DMS 273 (cell line): ENCODE data around the gene MAN1A1.

Source experiments
- DNase-seq: peaks from one replicate; lab custom pipeline; 2025; ENCODE audit not compliant: unreplicated experiment; lab: John Stamatoyannopoulos, UW

The MAN1A1 gene

DNA sequence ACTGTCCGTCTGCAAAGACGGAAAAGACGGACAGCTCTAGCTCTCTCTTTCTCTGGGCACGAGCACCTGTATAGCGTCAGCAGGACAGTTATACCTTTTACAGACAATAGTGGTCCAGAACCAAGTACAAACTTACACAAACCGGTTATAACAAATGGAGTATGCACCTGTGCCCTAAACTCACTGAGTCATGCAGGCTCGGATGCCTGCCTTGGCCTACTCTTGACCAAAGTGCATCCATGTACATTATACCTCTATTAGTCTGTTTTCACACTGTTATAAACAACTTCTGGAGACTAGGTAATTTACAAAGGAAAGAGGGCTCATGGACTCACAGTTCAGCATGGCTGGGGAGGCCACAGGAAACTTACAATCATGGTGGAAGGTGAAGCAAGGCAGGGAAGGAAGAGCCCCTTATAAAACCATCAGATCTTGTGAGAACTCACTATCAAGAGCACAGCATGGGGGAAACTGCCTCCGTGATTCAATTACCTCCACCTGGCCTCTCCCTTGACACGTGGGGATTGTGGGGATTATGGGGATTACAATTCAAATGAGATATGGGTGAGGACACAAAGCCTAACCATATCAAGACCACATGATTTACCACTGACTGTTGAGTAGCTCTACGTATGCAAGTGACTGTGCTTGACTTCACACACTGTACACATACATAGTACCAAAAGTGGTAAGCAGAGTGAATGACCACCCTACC lies 23.1 kb downstream of the MAN1A1 start:
- no peak for DNase-seq

DNA sequence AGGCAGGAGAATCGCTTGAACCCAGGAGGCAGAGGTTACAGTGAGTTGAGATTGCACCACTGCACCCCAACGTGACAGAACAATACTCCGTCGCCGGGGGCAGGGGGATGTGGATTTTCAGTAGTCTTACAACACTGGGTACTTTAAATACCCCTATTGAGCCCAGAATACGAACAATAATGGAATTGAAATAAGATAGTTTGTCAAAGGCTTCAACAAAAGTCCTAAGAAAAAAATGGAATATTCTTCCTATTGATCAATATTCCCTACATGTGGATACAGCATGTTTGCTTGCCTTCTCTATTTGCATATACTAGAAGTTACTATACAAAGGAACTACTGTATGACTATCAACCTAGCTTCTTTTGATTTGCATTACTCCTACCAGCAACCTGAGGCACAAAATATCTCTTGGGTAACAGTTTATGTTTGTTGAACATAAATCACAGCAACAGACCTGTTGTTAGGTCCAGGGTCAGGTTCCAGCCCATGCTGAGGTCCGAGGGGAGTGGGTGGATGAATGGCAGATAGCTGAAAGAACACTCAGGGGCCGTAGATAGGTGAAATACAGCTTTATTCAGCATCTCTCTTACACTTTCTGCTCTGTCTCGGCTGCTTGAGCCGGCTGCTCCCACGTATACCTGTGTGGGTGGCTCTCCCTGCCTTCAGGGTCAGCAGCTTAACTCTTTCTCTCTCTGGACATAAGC lies 23.8 kb downstream of the MAN1A1 start:
- no peak for DNase-seq

DNA sequence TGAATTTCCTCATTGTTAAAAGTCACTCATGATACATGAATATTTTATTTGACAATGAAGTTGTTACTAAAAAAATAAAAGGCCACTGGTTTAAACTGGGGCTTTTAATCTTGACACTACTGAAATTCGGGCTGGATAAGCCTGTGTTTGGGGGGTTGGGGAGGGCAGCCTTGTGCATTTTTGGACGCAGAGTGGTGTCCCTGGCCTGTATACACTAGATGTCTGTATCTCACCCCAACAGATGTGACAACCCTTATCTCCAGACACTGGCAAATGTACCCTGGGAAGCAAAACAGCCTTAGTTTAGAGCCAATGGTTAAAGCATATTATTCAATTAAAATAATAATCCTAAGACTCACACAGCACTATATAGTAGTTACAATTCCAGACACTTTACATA lies 24.8 kb downstream of the MAN1A1 start:
- DNase-seq, result no peak

- DNase-seq, result no peak
Observed at GRCh38 chr6:119323931-119324330, 25.6 kb downstream of the MAN1A1 start.

DNA sequence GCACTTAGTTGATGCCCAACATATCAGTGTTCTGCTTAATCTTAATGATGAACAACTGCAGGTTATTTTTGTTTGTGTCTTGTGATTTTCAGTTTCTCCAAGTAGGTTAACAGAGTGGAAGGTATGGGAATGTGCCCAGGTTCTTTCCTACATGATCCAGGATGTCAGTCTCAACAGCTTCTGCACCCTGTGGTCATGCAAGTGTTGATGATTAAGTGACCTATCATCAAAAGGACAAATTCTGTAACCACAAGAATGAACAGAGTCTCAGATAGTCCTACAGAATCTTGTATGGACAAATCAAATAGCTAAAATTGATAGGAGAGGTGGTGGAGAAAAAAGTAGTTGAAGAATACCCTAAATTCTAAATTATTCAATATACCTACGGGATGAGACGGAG lies 26.1 kb downstream of the MAN1A1 start:
- no peak for DNase-seq

DNA sequence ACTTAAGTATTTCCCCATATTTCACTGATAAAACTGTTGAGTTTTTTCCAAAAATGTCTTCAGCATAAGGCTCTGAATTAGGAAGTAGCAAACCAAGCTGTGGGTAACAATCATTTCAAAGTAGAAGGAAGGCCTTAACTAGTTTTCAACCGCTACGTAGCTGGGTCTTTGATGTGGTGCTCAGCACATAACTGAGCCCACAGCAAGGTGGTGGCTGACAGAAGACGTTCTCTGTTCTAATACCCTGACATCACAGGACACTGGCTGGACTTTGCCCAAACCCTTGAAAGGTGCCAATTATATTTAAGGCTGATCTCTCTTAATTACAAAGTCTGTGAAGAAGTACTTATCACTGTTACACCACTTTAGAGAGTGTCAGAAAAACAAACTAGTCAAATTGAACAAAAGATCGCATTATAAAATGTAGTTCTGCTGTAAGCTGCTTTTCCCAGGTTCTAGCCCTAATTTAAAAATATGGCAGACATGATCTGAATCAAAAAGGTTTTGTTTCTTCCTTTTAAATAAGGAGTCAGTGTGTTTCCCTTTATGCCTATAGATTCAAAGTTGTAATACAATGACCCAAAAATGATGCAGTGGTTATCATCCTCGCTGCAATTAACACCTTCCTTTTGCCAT lies 26.7 kb downstream of the MAN1A1 start:
- no peak for DNase-seq

GRCh38 chr6:119322034-119322433 lies 27.5 kb downstream of the MAN1A1 start:
- DNase-seq, result no peak

GRCh38 chr6:119319694-119320093 lies 29.9 kb downstream of the MAN1A1 start:
- DNase-seq, result no peak

GRCh38 chr6:119318730-119319129 lies 30.8 kb downstream of the MAN1A1 start:
- DNase-seq, result no peak

- DNase-seq, result no peak
Observed at GRCh38 chr6:119318176-119318575, 31.4 kb downstream of the MAN1A1 start.

GRCh38 chr6:119317007-119317406 lies 32.6 kb downstream of the MAN1A1 start:
- DNase-seq, result no peak

GRCh38 chr6:119314885-119315272 lies 34.7 kb downstream of the MAN1A1 start:
- no peak for DNase-seq

DNA sequence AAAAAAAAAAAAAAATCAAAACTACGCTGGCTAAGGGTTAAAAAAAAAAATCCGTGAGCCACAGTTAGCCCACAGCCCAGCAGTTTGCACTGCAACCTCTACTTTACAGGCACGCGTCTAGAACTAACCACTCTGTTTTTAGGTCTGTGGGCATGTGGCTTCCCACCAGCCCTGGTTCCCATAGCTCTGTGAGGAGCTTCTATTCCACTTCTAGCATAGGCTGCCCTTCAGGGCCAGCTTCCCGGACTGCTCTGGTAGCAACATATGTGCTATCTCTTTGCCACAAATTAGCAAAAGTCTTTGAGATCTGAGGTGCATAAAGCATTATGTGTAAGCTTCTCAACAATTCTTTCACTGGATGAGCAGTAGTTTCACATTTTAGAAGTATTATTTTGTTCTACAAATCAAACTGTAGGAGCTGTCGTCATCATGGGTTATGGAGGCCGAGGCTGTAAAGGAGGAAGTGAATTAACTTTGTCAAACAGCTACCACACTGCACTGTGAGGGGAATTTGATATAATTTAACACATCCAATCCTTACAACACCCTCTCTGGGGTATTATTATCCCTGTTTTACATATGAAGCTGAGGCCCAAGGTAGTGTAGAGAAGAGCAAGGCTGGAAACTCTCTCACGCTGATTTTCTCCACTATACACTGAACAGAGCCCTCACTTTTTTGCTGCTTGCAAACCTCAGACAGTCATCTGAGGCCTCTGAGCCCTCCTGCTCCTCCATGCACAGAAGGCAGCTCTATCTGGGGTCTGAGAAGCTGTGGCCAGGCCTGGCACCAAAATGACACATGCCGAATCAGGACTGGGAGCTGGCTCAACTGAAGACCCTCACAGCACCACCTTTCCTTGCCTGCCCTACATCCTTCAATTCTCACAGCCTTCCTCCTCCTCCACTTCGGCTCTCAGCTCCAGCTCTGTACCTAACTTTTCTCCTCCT lies 35.4 kb downstream of the MAN1A1 start:
- peak; percentile 5 for DNase-seq

GRCh38 chr6:119312875-119313338 lies 36.7 kb downstream of the MAN1A1 start:
- no peak for DNase-seq

GRCh38 chr6:119312441-119312840 lies 37.1 kb downstream of the MAN1A1 start:
- no peak for DNase-seq

- DNase-seq, result no peak
Observed at GRCh38 chr6:119311514-119312142, 37.9 kb downstream of the MAN1A1 start.

DNA sequence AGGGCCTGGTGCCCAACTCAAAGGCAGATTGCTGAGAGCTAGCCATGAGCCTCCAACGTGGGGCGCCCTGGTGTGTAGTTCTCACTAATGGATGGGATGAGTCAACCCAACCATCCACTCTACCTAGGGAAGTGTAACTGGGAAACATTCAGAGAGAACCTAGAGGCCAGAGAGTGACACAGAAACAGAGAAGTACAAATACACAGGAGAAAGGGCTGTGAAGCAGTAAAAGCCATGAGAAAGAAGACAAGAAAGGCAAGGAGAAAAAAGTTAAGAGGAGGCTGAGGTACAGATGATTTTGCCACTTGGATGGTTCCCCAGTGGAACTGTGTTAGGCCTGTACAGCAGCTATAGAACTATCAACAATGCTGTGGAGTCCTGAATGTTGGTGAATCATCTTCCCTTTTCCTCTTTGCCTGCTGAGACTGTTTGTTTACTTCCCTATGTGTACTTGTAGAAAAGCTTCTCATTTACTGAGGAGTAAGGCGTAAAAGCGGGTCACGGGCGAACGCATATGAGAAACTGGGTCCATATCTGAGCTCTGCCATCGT lies 39.0 kb downstream of the MAN1A1 start:
- no peak for DNase-seq

DNA sequence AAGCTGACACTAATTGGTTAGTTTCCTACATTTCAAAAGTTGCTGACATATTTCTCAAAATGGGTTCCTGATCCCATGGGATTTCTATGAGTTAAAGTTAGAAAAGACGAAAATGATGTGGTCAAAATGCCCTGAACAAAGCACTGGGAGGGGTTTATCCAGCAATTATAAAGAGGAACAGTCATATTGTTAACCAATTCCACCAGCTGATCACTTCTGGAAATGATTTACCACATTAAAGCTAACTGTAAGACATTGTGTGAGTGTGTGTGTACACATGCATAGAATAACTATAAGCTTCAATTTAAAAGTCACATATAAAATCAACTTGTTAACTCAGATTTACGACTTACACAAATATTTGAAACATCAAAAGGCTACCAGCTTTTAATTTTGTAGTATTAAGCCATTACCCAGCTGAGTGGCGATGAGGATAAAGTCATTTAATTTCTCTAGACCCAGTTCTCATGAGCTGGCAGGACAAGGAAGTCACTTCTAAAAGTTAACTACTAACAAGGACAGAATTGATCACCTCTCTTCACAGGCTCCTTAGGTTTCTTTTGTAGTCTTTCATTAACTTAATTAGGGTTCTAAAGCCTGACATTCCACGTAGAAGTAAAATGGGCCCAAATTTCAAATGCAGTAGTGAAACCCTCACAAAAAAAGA lies 40.4 kb downstream of the MAN1A1 start:
- no peak for DNase-seq

DNA sequence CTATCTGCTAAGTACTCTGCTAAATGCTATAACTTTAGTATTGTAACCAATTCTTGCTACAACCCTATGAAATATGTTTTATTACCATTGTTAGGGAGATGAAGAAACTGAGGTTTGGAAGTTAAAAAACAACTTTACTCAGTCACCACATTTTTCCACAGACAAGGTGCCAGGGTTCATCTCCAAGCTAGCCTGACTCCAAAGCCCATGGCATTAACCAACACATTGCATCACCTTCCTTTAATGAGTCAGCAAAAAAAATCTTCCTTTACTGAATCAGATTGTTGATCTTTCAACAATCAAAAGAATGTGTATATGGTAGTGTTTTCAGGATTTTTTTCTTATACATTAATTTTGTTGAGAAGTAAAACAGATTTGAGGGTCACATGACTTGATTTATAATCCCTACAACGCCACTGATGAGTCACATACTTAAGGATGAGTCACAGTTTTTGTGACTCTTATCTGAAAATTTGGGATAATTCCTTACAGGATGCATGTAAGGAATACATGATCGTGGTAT lies 41.5 kb downstream of the MAN1A1 start:
- peak; percentile 34 for DNase-seq
